NCI-H1105 (cell line): ENCODE results near the gene CHRNB1.
A peak's percentile ranks its signal among the peaks of the same experiment; 100 is the strongest.
"Not testable (repeated sequence)": the region's sequence is repeated elsewhere in the genome, so short reads cannot be mapped to it uniquely, and the experiment has no call there.

ENCODE experiments used
- DNase-seq: peaks from one replicate; lab custom pipeline; 2025; lab: John Stamatoyannopoulos, UW

Gene CHRNB1

GRCh38 chr17:7467498-7467897, 22.6 kb downstream of the CHRNB1 start:
- DNase-seq, result no peak

- DNase-seq, result no peak
Measured at GRCh38 chr17:7468290-7468689, 23.4 kb downstream of the CHRNB1 start.

GRCh38 chr17:7468804-7469389, 24.0 kb downstream of the CHRNB1 start:
- DNase-seq, result no peak

- not testable (repeated sequence) for DNase-seq
Measured at GRCh38 chr17:7469843-7470242, 25.0 kb downstream of the CHRNB1 start.

GRCh38 chr17:7470457-7470973, 25.7 kb downstream of the CHRNB1 start:
- DNase-seq, result not testable (repeated sequence)

GRCh38 chr17:7471729-7472128, 26.9 kb downstream of the CHRNB1 start:
- no peak for DNase-seq

GRCh38 chr17:7474767-7475166, 29.9 kb downstream of the CHRNB1 start:
- not testable (repeated sequence) for DNase-seq

GRCh38 chr17:7475764-7476422, 31.0 kb downstream of the CHRNB1 start:
- no peak for DNase-seq

GRCh38 chr17:7476494-7476893, 31.6 kb downstream of the CHRNB1 start:
- no peak for DNase-seq

- no peak for DNase-seq
Measured at GRCh38 chr17:7476951-7477350, 32.1 kb downstream of the CHRNB1 start.

GRCh38 chr17:7477392-7478275, 32.8 kb downstream of the CHRNB1 start:
- DNase-seq, result no peak

- DNase-seq, result peak; percentile 8
Measured at GRCh38 chr17:7478276-7479212, 33.7 kb downstream of the CHRNB1 start.

GRCh38 chr17:7479213-7480088, 34.6 kb downstream of the CHRNB1 start, which contains the start of gene ZBTB4:
Gene ZBTB4 (minus strand): TSS chr17:7479631. CDS start chr17:7466801, 12,830 bp downstream.
- DNase-seq, result peak; percentile 44

- no peak for DNase-seq
Measured at GRCh38 chr17:7480089-7480384, 35.2 kb downstream of the CHRNB1 start.

GRCh38 chr17:7481275-7481674, 36.4 kb downstream of the CHRNB1 start, which contains the start of gene SLC35G6:
Gene SLC35G6 (plus strand): TSS chr17:7481446. CDS start chr17:7481517, 71 bp downstream.
- not testable (repeated sequence) for DNase-seq

- not testable (repeated sequence) for DNase-seq
Measured at GRCh38 chr17:7481842-7482741, 37.2 kb downstream of the CHRNB1 start.

- DNase-seq, result not testable (repeated sequence)
Measured at GRCh38 chr17:7482742-7483088, 37.9 kb downstream of the CHRNB1 start.

GRCh38 chr17:7483255-7484066, 38.6 kb downstream of the CHRNB1 start:
- DNase-seq, result peak; percentile 92
